Measurements from ENCODE around the gene SPI1. TPM values are rescaled to one million over a fixed set of nuclear protein-coding genes. Genes with fewer than 3 reads are reported as not detected.

SPI1 gene
- total and polyA plus RNA-seq, 2 experiments from 2014 or later: 0.13 to 2.0 TPM

GRCh38 chr11:47396049-47396320 is 17.6 kb upstream of the SPI1 start:
- Histone ChIP-seq H3K36me3 (replicated peaks; ENCODE audit: insufficient read depth, low read depth) (no peaks in the 10 kb centered on the region), H3K27me3 (no peaks in the 10 kb centered on the region), H3K4me1 (ENCODE audit: insufficient read depth) (peaks cover 6% of the 10 kb centered on the region), H4K20me1 (ENCODE audit: insufficient read depth, poor library complexity, severe bottlenecking) (no peaks in the 10 kb centered on the region), H3K9me3 (ENCODE audit: low read depth) (no peaks in the 10 kb centered on the region), H3K9me2 (replicated peaks; ENCODE audit: insufficient read depth) (no peaks in the 10 kb centered on the region), H3K79me2 (no peaks in the 10 kb centered on the region), H3K4me2 (no peak overlapping the region), H3K4me3 (no peak overlapping the region), H3K27ac (no peak overlapping the region), H2AFZ (no peak overlapping the region)
- TF ChIP-seq CTCF (IDR thresholded peaks at IDR 0.05; ENCODE audit: poor library complexity) (no peak), EZH2 (IDR thresholded peaks at IDR 0.05; ENCODE audit: borderline replicate concordance) (no peak), EZH2phosphoT487 (IDR thresholded peaks at IDR 0.05; ENCODE audit: low read depth, severe bottlenecking, unreplicated experiment) (no peak)
- 90% methylated on average over 3 of the region's 3 CpGs for WGBS (ENCODE audit: low lambda C conversion rate, missing lambda C conversion rate)
- DNase-seq (ENCODE audit: low spot score): no peak

DNA sequence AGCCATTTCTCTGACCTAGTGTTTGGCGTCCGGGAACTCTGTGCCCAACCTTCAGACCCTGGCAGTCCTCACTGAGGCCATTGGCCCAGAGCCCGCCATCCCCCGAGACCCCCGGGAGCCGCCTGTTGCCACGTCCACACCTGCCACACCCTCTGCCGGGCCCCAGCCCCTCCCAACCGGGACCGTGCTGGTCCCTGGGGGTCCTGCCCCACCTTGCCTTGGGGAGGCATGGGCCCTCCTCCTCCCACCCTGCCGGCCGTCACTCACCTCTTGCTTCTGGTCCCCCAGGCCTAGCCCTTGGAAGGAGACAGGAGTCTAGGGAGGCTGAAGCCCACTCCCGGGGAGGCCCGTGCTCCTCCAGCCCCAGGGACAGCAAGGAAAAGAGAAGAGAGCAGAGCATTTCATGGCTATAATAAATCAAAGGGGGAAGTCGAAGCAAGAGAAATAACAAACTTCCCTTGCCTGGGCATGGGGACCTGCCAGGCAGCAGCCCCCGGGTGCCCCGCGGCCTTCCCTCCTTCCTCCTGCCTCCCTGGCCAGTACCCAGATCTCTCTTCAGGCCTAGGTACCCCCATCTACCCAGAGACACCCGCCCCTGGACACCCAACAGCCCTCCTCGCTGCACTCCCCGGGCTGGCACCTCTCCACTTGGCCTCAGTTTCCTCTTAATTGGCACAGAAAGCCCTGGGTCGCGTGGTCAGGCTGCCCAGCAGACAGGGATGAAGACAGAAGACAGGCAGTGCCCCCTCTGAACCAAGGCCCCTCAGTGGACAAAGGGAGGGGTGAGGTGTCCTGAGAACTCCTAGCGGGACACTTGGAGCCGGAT is 17.1 kb upstream of the SPI1 start:
- no peaks in the 10 kb centered on the region for H3K9me2 ChIP-seq (replicated peaks; ENCODE audit: insufficient read depth)
- H3K4me2 ChIP-seq: no peak overlapping the region
- H3K4me3 ChIP-seq: no peak overlapping the region
- H3K4me1 ChIP-seq (ENCODE audit: insufficient read depth): peaks cover 3% of the 10 kb centered on the region
- no peaks in the 10 kb centered on the region for H3K79me2 ChIP-seq
- H3K27me3 ChIP-seq: no peaks in the 10 kb centered on the region
- no peaks in the 10 kb centered on the region for H3K9me3 ChIP-seq (ENCODE audit: low read depth)
- no peak for DNase-seq (ENCODE audit: low spot score)
- H2AFZ ChIP-seq: no peak overlapping the region
- WGBS (ENCODE audit: low lambda C conversion rate, missing lambda C conversion rate): 92% methylated on average over 17 of the region's 25 CpGs
- H3K36me3 ChIP-seq (replicated peaks; ENCODE audit: insufficient read depth, low read depth): no peaks in the 10 kb centered on the region
- no peak overlapping the region for H3K27ac ChIP-seq
- no peak for TF ChIP-seq EZH2 (IDR thresholded peaks at IDR 0.05; ENCODE audit: borderline replicate concordance)
- no peak for TF ChIP-seq CTCF (IDR thresholded peaks at IDR 0.05; ENCODE audit: poor library complexity)
- TF ChIP-seq EZH2phosphoT487 (IDR thresholded peaks at IDR 0.05; ENCODE audit: low read depth, severe bottlenecking, unreplicated experiment): no peak
- no peaks in the 10 kb centered on the region for H4K20me1 ChIP-seq (ENCODE audit: insufficient read depth, poor library complexity, severe bottlenecking)

- no peaks in the 10 kb centered on the region for H3K9me3 ChIP-seq (ENCODE audit: low read depth)
- H4K20me1 ChIP-seq (ENCODE audit: insufficient read depth, poor library complexity, severe bottlenecking): no peaks in the 10 kb centered on the region
- no peak overlapping the region for H3K4me3 ChIP-seq
- H3K9me2 ChIP-seq (replicated peaks; ENCODE audit: insufficient read depth): no peaks in the 10 kb centered on the region
- H3K27me3 ChIP-seq: no peaks in the 10 kb centered on the region
- H3K79me2 ChIP-seq: no peaks in the 10 kb centered on the region
- no peaks in the 10 kb centered on the region for H3K36me3 ChIP-seq (replicated peaks; ENCODE audit: insufficient read depth, low read depth)
- WGBS (ENCODE audit: low lambda C conversion rate, missing lambda C conversion rate): 95% methylated on average over 35 of the region's 39 CpGs
- TF ChIP-seq EZH2phosphoT487 (IDR thresholded peaks at IDR 0.05; ENCODE audit: low read depth, severe bottlenecking, unreplicated experiment) (no peak), CTCF (IDR thresholded peaks at IDR 0.05; ENCODE audit: poor library complexity) (no peak)
- no peak overlapping the region for H2AFZ ChIP-seq
- H3K27ac ChIP-seq: no peak overlapping the region
- no peak overlapping the region for H3K4me2 ChIP-seq
- DNase-seq (ENCODE audit: low spot score): no peak
- H3K4me1 ChIP-seq (ENCODE audit: insufficient read depth): no peaks in the 10 kb centered on the region
Observed at GRCh38 chr11:47394322-47395222, 16.2 kb upstream of the SPI1 start.
